Smooth muscle cell (in vitro differentiated cells): ENCODE results near the gene CFAP65. TPM values are rescaled to one million over a fixed set of nuclear protein-coding genes. Genes with fewer than 3 reads are reported as not detected.

ENCODE experiments used
- DNase-seq: peaks from one replicate; lab custom pipeline; 2025; ENCODE audit not compliant: unreplicated experiment; lab: John Stamatoyannopoulos, UW
- H2AFZ ChIP-seq: fragments of 200-600 bp; sonication (generic); 2 replicates; pipeline ENCODE4 v1.6.0; 2016; ENCODE audit warnings: antibody characterized with exemption, low read depth, mild to moderate bottlenecking
- H3F3A ChIP-seq: fragments of 200-600 bp; sonication (generic); 2 replicates; pipeline ENCODE4 v1.6.0; 2017; ENCODE audit warnings: antibody characterized with exemption, low read depth
- H3K27ac ChIP-seq: fragments of 200-600 bp; sonication (generic); 2 replicates; pipeline ENCODE4 v1.5.1; 2016; ENCODE audit warnings: low read depth, mild to moderate bottlenecking
- H3K27me3 ChIP-seq: fragments of 200-600 bp; sonication (generic); 2 replicates; pipeline ENCODE4 v1.6.1; 2016; ENCODE audit warnings: low read depth, mild to moderate bottlenecking
- H3K36me3 ChIP-seq: fragments of 200-600 bp; sonication (generic); 2 replicates; pipeline ENCODE4 v1.5.1; 2016; ENCODE audit warnings: low read depth
- H3K4me1 ChIP-seq: fragments of 200-600 bp; sonication (generic); 2 replicates; pipeline ENCODE4 v1.5.1; 2016; ENCODE audit warnings: low read depth
- H3K4me2 ChIP-seq: fragments of 200-600 bp; sonication (generic); 2 replicates; pipeline ENCODE4 v1.6.0; 2016; ENCODE audit warnings: mild to moderate bottlenecking
- H3K4me3 ChIP-seq: fragments of 200-600 bp; sonication (generic); 2 replicates; pipeline ENCODE4 v1.5.1; 2016; ENCODE audit warnings: mild to moderate bottlenecking
- H3K79me2 ChIP-seq: fragments of 200-600 bp; sonication (generic); 2 replicates; pipeline ENCODE4 v1.6.0; 2016; ENCODE audit warnings: low read depth, mild to moderate bottlenecking
- H3K9ac ChIP-seq: fragments of 200-600 bp; sonication (generic); 2 replicates; pipeline ENCODE4 v1.6.0; 2016; ENCODE audit warnings: low read depth
- H3K9me3 ChIP-seq: fragments of 200-600 bp; sonication (generic); replicated peaks from 2 replicates; pipeline ENCODE4 v1.5.1; 2016; ENCODE audit warnings: low read depth
- H4K20me1 ChIP-seq: fragments of 200-600 bp; sonication (generic); 2 replicates; pipeline ENCODE4 v1.6.0; 2016; ENCODE audit warnings: low read depth
- WGBS: methylation state at CpG from one replicate; pipeline ENCODE4 v1.1.7; 2016; ENCODE audit warnings: low lambda C conversion rate; 5-methylcytosine and 5-hydroxymethylcytosine counted together
- polyA plus RNA-seq: library from polyadenylated mRNA; unstranded; fragments of >200 nt; fragmentation: Nextera tagmentation; extraction: Ambion mirVana; gene quantifications from 2 replicates; pipeline ENCODE4 v1.2.1, GENCODE V29; 2016
- total RNA-seq: library from RNA; depleted of rRNA; stranded (reverse); fragments of >200 nt; gene quantifications from 2 replicates; pipeline ENCODE4 v1.2.3, GENCODE V29; 2014
- TF ChIP-seq, protein P1 (sequence below): fragments of 200-600 bp; sonication (generic); IDR thresholded peaks from 2 replicates; pipeline ENCODE4 v1.5.1; 2017; ENCODE audit warnings: borderline replicate concordance, mild to moderate bottlenecking, antibody characterized with exemption; ENCODE audit not compliant: insufficient read depth, poor library complexity, severe bottlenecking

The CFAP65 gene
- total and polyA plus RNA-seq, 2 experiments from 2014 or later = not detected

DNA sequence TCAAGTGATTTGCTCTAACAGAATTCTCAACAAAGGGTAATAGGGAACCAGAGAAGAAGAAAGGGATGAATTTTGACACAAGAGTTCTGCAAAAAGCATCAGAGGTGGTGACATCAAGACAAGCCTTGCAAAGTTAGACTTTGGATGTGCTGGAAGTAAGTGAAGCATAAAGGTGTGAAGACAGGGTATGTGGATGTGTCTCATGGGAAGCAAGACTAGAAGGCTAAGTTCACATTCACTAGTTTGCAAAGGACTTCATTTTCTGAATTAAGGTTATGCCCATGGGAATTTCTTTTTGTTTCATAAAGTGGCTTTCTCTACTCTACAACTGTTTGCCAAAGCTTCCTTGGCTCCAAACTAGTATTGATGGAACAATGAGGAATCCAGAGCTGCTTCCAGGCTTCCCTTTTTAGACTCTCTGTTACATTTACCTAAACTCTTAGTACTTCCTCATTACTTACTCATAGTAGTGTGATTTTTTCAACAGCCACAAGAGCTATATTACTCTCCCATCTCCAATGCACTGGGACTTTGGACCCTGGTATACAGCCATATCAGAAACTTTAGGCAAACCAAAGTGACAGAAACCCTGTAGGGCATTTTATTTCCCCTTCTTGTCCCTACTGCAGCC lies 40.5 kb upstream of the CFAP65 start:
- Histone ChIP-seq H3K27ac (no peak overlapping the region), H2AFZ (no peak overlapping the region), H3K4me2 (no peak overlapping the region), H3K9ac (no peak overlapping the region), H3K36me3 (peaks cover 3% of the 10 kb centered on the region), H4K20me1 (peaks cover 17% of the 10 kb centered on the region), H3K79me2 (no peaks in the 10 kb centered on the region), H3K9me3 (no peaks in the 10 kb centered on the region), H3K4me3 (no peak overlapping the region), H3K27me3 (peaks cover 15% of the 10 kb centered on the region), H3K4me1 (no peaks in the 10 kb centered on the region), H3F3A (no peaks in the 10 kb centered on the region)
- DNase-seq = no peak
- TF ChIP-seq, protein P1, sequence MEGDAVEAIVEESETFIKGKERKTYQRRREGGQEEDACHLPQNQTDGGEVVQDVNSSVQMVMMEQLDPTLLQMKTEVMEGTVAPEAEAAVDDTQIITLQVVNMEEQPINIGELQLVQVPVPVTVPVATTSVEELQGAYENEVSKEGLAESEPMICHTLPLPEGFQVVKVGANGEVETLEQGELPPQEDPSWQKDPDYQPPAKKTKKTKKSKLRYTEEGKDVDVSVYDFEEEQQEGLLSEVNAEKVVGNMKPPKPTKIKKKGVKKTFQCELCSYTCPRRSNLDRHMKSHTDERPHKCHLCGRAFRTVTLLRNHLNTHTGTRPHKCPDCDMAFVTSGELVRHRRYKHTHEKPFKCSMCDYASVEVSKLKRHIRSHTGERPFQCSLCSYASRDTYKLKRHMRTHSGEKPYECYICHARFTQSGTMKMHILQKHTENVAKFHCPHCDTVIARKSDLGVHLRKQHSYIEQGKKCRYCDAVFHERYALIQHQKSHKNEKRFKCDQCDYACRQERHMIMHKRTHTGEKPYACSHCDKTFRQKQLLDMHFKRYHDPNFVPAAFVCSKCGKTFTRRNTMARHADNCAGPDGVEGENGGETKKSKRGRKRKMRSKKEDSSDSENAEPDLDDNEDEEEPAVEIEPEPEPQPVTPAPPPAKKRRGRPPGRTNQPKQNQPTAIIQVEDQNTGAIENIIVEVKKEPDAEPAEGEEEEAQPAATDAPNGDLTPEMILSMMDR = no peak

DNA sequence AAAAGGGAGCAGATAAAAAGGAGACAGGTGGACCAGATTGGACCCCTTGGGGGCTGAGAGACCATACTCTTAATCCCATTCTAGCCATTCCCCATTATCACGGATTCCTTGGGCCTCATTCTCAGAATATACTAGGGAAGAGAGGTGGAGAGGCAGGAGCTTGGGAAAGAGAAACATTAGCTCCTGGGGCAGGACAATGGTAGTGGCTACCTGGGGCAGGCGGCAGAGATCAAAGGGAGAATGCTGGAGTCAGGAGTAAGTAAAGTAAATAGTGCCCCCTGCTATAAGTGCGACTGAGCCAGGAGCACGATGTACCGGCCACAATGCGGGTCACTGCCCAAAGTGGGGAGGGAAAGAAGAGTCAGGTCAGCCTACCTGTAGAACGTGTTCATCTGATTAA lies 39.8 kb upstream of the CFAP65 start:
- no peak overlapping the region for H3K4me3 ChIP-seq
- H3K9ac ChIP-seq = no peak overlapping the region
- H3K27ac ChIP-seq = no peak overlapping the region
- no peaks in the 10 kb centered on the region for H3K79me2 ChIP-seq
- DNase-seq = no peak
- WGBS = 76% methylated on average over 7 of the region's 7 CpGs
- no peaks in the 10 kb centered on the region for H3F3A ChIP-seq
- H3K27me3 ChIP-seq = peaks cover 15% of the 10 kb centered on the region
- no peaks in the 10 kb centered on the region for H3K9me3 ChIP-seq
- TF ChIP-seq, protein P1 = no peak
- peaks cover 17% of the 10 kb centered on the region for H4K20me1 ChIP-seq
- H2AFZ ChIP-seq = no peak overlapping the region
- H3K4me1 ChIP-seq = no peaks in the 10 kb centered on the region
- H3K4me2 ChIP-seq = no peak overlapping the region
- H3K36me3 ChIP-seq = peaks cover 5% of the 10 kb centered on the region

DNA sequence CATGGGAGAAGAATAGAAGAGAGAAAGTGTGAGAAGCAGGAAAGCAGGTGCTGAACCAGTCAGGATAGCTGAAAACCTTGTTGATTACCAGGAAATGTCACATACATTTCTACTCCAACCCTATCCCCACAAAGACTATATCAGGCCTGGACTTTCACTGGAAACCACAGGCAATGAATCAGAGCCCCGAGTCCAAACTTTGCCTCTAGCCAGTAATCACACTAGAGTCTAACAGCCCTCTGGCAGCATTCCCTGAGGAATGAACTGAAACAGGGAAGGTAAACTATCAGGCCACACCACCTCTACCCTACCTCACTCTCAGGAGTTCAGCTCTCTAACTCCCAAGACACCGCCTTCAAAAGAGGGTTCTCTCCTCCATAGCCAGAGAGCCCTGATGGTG lies 38.1 kb upstream of the CFAP65 start:
- DNase-seq = no peak
- WGBS = 59% methylated on average over 2 of the region's 2 CpGs
- no peak overlapping the region for H3K9ac ChIP-seq

More for the DNA sequence above, 38.1 kb upstream of the CFAP65 start:
- Histone ChIP-seq H3K79me2 (no peaks in the 10 kb centered on the region), H3K4me2 (no peak overlapping the region), H3K27ac (no peak overlapping the region), H4K20me1 (peaks cover 17% of the 10 kb centered on the region), H3F3A (no peaks in the 10 kb centered on the region), H3K4me1 (no peaks in the 10 kb centered on the region), H3K4me3 (no peak overlapping the region), H3K27me3 (peaks cover 15% of the 10 kb centered on the region), H2AFZ (no peak overlapping the region), H3K36me3 (peaks cover 5% of the 10 kb centered on the region), H3K9me3 (no peaks in the 10 kb centered on the region)
- TF ChIP-seq, protein P1 = no peak
